CD4-positive, alpha-beta memory T cell (primary cell): ENCODE data around the gene SAT2. TPM values are rescaled to one million over a fixed set of nuclear protein-coding genes. Genes with fewer than 3 reads are reported as not detected.

ENCODE experiments used
- CTCF ChIA-PET: fragments of 350-600 bp; sonication (Branson Sonifier 250); formaldehyde crosslinking; loops from one replicate; lab custom pipeline; 2021; ENCODE audit warnings: inconsistent platforms; ENCODE audit not compliant: partially characterized antibody; lab: Charles Lee
- POLR2A ChIA-PET: fragments of 350-600 bp; sonication (Branson Sonifier 250); formaldehyde crosslinking; loops from one replicate; lab custom pipeline; 2021; ENCODE audit not compliant: partially characterized antibody; lab: Charles Lee
- DNase-seq, 5 donors: peaks; one replicate each; pipeline versions ENCODE4 v3.0.0 to v3.0.0-alpha.2; 2020 to 2022; ENCODE audit warnings: mixed read lengths in 1 of 5
- H3K27ac ChIP-seq: one replicate; pipeline ENCODE4 v1.7.0; 2013; ENCODE audit warnings: low read depth, low read length
- H3K27me3 ChIP-seq: 2 replicates; pipeline ENCODE4 v1.7.0; 2013; ENCODE audit warnings: mild to moderate bottlenecking, low read length, moderate library complexity; ENCODE audit not compliant: insufficient read depth
- H3K36me3 ChIP-seq: 2 replicates; pipeline ENCODE4 v1.7.0; 2013; ENCODE audit warnings: mild to moderate bottlenecking, low read length, moderate library complexity; ENCODE audit not compliant: insufficient read depth
- H3K4me1 ChIP-seq: 2 replicates; pipeline ENCODE4 v1.7.0; 2013; ENCODE audit warnings: mild to moderate bottlenecking, low read length, moderate library complexity; ENCODE audit not compliant: insufficient read depth
- H3K4me3 ChIP-seq, 2 donors: one replicate each; pipeline ENCODE4 v1.7.0; 2013; ENCODE audit warnings: low read length in 2 of 2, mild to moderate bottlenecking in 1 of 2
- H3K9me3 ChIP-seq, 2 donors: one replicate each; pipeline ENCODE4 v1.7.0; 2013; ENCODE audit warnings: low read length in 2 of 2, control low read depth in 1 of 2; ENCODE audit not compliant: control insufficient read depth in 1 of 2
- H3K27ac Mint-ChIP-seq, 7 donors: one replicate each; pipeline ENCODE4 v1.8.0; 2020 to 2021; ENCODE audit warnings: mixed read lengths in 7 of 7, mild to moderate bottlenecking in 6 of 7, inconsistent platforms in 3 of 7, moderate library complexity in 3 of 7
- H3K27me3 Mint-ChIP-seq, 2 donors: one replicate each; pipeline ENCODE4 v1.8.0; 2020 to 2021; ENCODE audit warnings: mixed read lengths in 2 of 2
- H3K36me3 Mint-ChIP-seq, 2 donors: one replicate each; pipeline ENCODE4 v1.8.0; 2020 to 2021; ENCODE audit warnings: mixed read lengths in 2 of 2, inconsistent platforms in 1 of 2, mild to moderate bottlenecking in 1 of 2
- H3K4me1 Mint-ChIP-seq, 4 donors: one replicate each; pipeline ENCODE4 v1.8.0; 2020 to 2021; ENCODE audit warnings: mixed read lengths in 4 of 4, mild to moderate bottlenecking in 1 of 4
- H3K4me3 Mint-ChIP-seq, 8 donors: one replicate each; pipeline ENCODE4 v1.8.0; 2020 to 2021; ENCODE audit warnings: mixed read lengths in 8 of 8, mild to moderate bottlenecking in 7 of 8, moderate library complexity in 6 of 8, inconsistent platforms in 3 of 8
- H3K9me3 Mint-ChIP-seq, 8 donors: one replicate each; pipeline ENCODE4 v1.8.0; 2020 to 2021; ENCODE audit warnings: mixed read lengths in 8 of 8, mild to moderate bottlenecking in 5 of 8, inconsistent platforms in 3 of 8, moderate library complexity in 1 of 8
- intact Hi-C: fragments of 100-400 bp; cut with micrococcal nuclease; formaldehyde crosslinking; loops from one replicate; pipeline ENCODE4 v1.15.1; 2023
- polyA plus RNA-seq, 2 donors: library from polyadenylated mRNA; unstranded; fragments of 300-500 nt; fragmentation: Illumina TruSeq; gene quantifications; one replicate each; pipeline ENCODE4 v1.2.3, GENCODE V29; 2021
- total RNA-seq, 2 experiments: library from RNA; stranded (reverse); gene quantifications; one replicate each; pipeline ENCODE4 v1.2.3, GENCODE V29; 2021

Gene SAT2
- total and polyA plus RNA-seq, 4 experiments from 2014 or later = 27.0 to 76.9 (median 58.3) TPM

- Mint-ChIP-seq H3K4me3 (peak within 1 kb of the TSS; percentile 87 to 95 (median 93)), H3K4me1 (peaks cover 22 to 49% (median 35%) of the 10 kb centered on the region in 4 donors), H3K36me3 (peaks cover 10 to 11% of the 10 kb centered on the region in 2 donors), H3K27ac (peak within 1 kb of the TSS; percentile 83 to 98 (median 97)), H3K9me3 (no peaks in the 10 kb centered on the region), H3K27me3 (no peaks in the 10 kb centered on the region)
- intact Hi-C loops = loop anchor here (1.0 kb wide), 7 partner anchors 13 to 307 kb away; partner anchors contain the start of genes EIF5A, SAT2, SENP3 and TMEM256
- H3K4me1 ChIP-seq = peaks cover 42% of the 10 kb centered on the region
- no peaks in the 10 kb centered on the region for H3K27me3 ChIP-seq
- H3K4me3 ChIP-seq = peak within 1 kb of the TSS; percentile 74 to 78
- H3K9me3 ChIP-seq = no peaks in the 10 kb centered on the region
- H3K36me3 ChIP-seq = peaks cover 8% of the 10 kb centered on the region
- H3K27ac ChIP-seq = peak within 1 kb of the TSS; percentile 66
- POLR2A ChIA-PET = interaction anchor here (0.6 to 5.0 kb wide), 24 partner anchors 9 to 613 kb away, joined by 3 to 105 read pairs (median 4); partner anchors contain the start of genes ATP1B2, MPDU1, NEURL4 and POLR2A
- CTCF ChIA-PET = interaction anchor here (0.7 to 2.8 kb wide), 12 partner anchors 11 to 124 kb away, joined by 3 to 22 read pairs (median 6); partner anchors contain the start of genes ATP1B2, SAT2, SOX15 and TP53
- DNase-seq = peak; percentile 98 to 100 (median 99)
Observed at GRCh38 chr17:7614425-7615264, 13.0 kb downstream of the SAT2 start, which contains the start of gene FXR2. Gene FXR2 (minus strand): TSS chr17:7614897. CDS start chr17:7614532, 365 bp downstream.

DNA sequence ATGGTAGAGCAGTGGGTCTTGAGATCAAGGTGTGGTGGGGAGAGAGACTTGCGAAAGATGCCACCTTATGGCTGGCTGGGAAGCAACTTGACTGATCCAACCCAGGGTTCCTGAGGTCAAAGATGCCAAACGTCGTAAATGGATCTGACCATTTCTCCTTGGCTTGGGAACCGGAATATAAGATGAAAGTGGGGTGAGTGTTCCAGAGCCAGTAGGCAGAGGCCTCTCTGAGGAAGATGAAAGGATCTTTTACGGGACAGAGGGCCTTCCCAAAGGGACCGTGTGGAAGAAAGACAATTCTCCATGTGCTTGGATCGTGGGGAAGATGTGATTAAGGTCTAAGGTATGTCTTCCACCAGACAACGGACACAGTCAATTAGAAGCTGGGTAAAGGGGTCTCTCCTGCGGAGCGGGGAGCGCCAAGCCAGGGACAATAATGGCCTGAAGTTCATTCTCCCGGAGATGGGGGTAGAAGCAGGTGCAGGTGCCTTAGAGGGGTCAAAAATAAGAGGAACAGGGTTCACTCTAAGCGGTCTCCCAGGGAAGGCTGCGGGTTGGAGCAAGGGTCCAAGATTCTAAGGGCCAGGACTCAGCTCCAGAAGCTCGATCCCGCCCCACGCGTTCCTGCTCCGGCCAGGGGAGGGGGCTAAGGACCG is 13.7 kb downstream of the SAT2 start:
- Histone ChIP-seq H3K4me3 (peak overlapping the region; percentile 60 to 74), H3K4me1 (peaks cover 42% of the 10 kb centered on the region), H3K36me3 (peaks cover 8% of the 10 kb centered on the region), H3K27me3 (no peaks in the 10 kb centered on the region), H3K27ac (peak overlapping the region; percentile 66), H3K9me3 (no peaks in the 10 kb centered on the region)
- no peaks in the 10 kb centered on the region for H3K27me3 Mint-ChIP-seq
- DNase-seq = no peak
- peaks cover 11 to 12% of the 10 kb centered on the region in 2 donors for H3K36me3 Mint-ChIP-seq
- peak overlapping the region; percentile 82 to 95 (median 87) for H3K4me3 Mint-ChIP-seq
- intact Hi-C loops = loop anchor here (1.0 kb wide), 2 partner anchors 30 to 307 kb away; partner anchors contain the start of gene EIF5A
- H3K9me3 Mint-ChIP-seq = no peaks in the 10 kb centered on the region
- H3K4me1 Mint-ChIP-seq = peaks cover 25 to 53% (median 41%) of the 10 kb centered on the region in 4 donors
- CTCF ChIA-PET = interaction anchor here (1.4 to 2.8 kb wide), 9 partner anchors 12 to 74 kb away, joined by 3 to 22 read pairs (median 6); partner anchors contain the start of genes ATP1B2, SAT2, SOX15 and TP53
- H3K27ac Mint-ChIP-seq = peak overlapping the region; percentile 78 to 95 (median 87)
- POLR2A ChIA-PET = interaction anchor here (0.6 to 5.0 kb wide), 12 partner anchors 13 to 284 kb away, joined by 3 to 105 read pairs (median 5); partner anchors contain the start of genes MPDU1, NEURL4, POLR2A and SAT2

DNA sequence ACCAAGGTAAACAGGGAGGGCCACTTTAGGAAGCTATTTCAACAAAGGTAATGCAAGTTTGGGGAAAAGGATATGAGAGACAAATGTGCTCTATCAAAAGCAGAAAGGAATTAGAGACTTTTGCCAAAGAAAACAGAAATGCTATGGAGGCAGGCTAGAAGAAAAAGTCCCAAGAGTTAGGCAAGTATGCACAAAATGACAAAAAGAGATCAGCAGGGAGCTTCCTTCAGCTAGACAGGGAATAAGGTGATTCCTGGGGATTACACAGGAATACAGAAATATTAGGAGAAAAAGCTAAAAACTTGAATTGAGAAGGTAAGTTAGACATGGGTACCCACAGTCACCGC is 15.4 kb downstream of the SAT2 start:
- Histone ChIP-seq H3K4me1 (peaks cover 42% of the 10 kb centered on the region), H3K9me3 (no peaks in the 10 kb centered on the region), H3K4me3 (no peak overlapping the region), H3K27ac (peak overlapping the region; percentile 1), H3K27me3 (no peaks in the 10 kb centered on the region), H3K36me3 (peaks cover 8% of the 10 kb centered on the region)
- DNase-seq = no peak
- no peaks in the 10 kb centered on the region for H3K27me3 Mint-ChIP-seq
- peak overlapping the region in 6 of 7 donors; percentile 17 to 60 (median 30) for H3K27ac Mint-ChIP-seq
- POLR2A ChIA-PET = interaction anchor here (0.7 to 5.0 kb wide), 5 partner anchors 15 to 175 kb away, joined by 3 to 105 read pairs (median 4); partner anchors contain the start of genes MPDU1, SAT2, TP53 and WRAP53
- peak overlapping the region in 7 of 8 donors; percentile 43 to 95 (median 85) for H3K4me3 Mint-ChIP-seq
- no peaks in the 10 kb centered on the region for H3K9me3 Mint-ChIP-seq
- peaks cover 25 to 53% (median 41%) of the 10 kb centered on the region in 4 donors for H3K4me1 Mint-ChIP-seq
- intact Hi-C loops = no loop called here
- peaks cover 11 to 12% of the 10 kb centered on the region in 2 donors for H3K36me3 Mint-ChIP-seq
- CTCF ChIA-PET = interaction anchor here (2.0 kb wide), 1 partner anchor 15 kb away, joined by 7 read pairs; the partner anchor contains the start of gene SAT2

- Mint-ChIP-seq H3K36me3 (peaks cover 11 to 12% of the 10 kb centered on the region in 2 donors), H3K4me3 (peak overlapping the region in 5 of 8 donors; percentile 70 to 95 (median 87)), H3K27me3 (no peaks in the 10 kb centered on the region), H3K9me3 (no peaks in the 10 kb centered on the region), H3K27ac (peak overlapping the region in 5 of 7 donors; percentile 23 to 63 (median 51)), H3K4me1 (peaks cover 25 to 53% (median 41%) of the 10 kb centered on the region in 4 donors)
- no peak for DNase-seq
- H3K4me3 ChIP-seq = no peak overlapping the region
- peak overlapping the region; percentile 1 for H3K27ac ChIP-seq
- peaks cover 42% of the 10 kb centered on the region for H3K4me1 ChIP-seq
- H3K36me3 ChIP-seq = peaks cover 8% of the 10 kb centered on the region
- intact Hi-C loops = no loop called here
- CTCF ChIA-PET = interaction anchor here (2.0 to 2.3 kb wide), 2 partner anchors 16 to 22 kb away, joined by 7 to 10 read pairs; partner anchors contain the start of genes SAT2 and SOX15
- POLR2A ChIA-PET = interaction anchor here (0.7 to 5.0 kb wide), 6 partner anchors 15 to 175 kb away, joined by 3 to 105 read pairs (median 4); partner anchors contain the start of genes MPDU1, SAT2, TP53 and WRAP53
- H3K9me3 ChIP-seq = no peaks in the 10 kb centered on the region
- H3K27me3 ChIP-seq = no peaks in the 10 kb centered on the region
Observed at GRCh38 chr17:7611635-7612293, 15.9 kb downstream of the SAT2 start.

DNA sequence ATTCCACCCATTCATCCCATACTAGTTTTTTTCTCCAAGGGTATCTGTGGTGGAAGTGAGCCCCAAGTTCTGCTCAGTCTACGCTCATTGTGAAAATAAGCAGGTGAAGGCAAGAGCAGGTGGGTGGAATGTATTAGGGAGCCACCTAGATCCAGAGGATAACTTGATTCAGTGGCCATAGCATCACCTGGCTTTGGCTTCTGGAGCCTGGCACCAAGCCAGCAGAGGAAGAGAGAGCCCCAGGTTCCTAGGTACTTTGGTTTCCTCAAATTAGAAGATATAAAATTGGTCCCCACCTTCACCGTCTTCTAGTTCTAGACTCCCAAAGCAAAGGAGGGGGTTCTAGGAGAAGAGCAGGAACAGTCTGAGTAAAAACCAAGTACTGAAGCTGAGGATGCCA is 17.0 kb downstream of the SAT2 start:
- Histone ChIP-seq H3K27ac (no peak overlapping the region), H3K4me1 (peaks cover 42% of the 10 kb centered on the region), H3K27me3 (no peaks in the 10 kb centered on the region), H3K4me3 (no peak overlapping the region), H3K9me3 (no peaks in the 10 kb centered on the region), H3K36me3 (peaks cover 11% of the 10 kb centered on the region)
- H3K36me3 Mint-ChIP-seq = peaks cover 13 to 19% of the 10 kb centered on the region in 2 donors
- H3K27me3 Mint-ChIP-seq = no peaks in the 10 kb centered on the region
- ChIA-PET POLR2A (interaction anchor here (2.1 kb wide), 1 partner anchor 26 kb away, joined by 7 read pairs; the partner anchor contains the start of gene MPDU1), CTCF (interaction anchor here (0.7 to 2.3 kb wide), 5 partner anchors 17 to 76 kb away, joined by 3 to 10 read pairs (median 4); partner anchors contain the start of genes SAT2 and SOX15)
- H3K4me1 Mint-ChIP-seq = peaks cover 28 to 56% (median 45%) of the 10 kb centered on the region in 4 donors
- H3K9me3 Mint-ChIP-seq = no peaks in the 10 kb centered on the region
- no peak overlapping the region for H3K4me3 Mint-ChIP-seq
- DNase-seq = no peak
- intact Hi-C loops = no loop called here
- peak overlapping the region in 2 of 7 donors; percentile 20 to 60 for H3K27ac Mint-ChIP-seq

GRCh38 chr17:7606280-7606679 is 21.3 kb downstream of the SAT2 start:
- H3K36me3 ChIP-seq = peaks cover 38% of the 10 kb centered on the region
- no peak overlapping the region for H3K4me3 ChIP-seq
- Mint-ChIP-seq H3K4me3 (peak overlapping the region in 1 of 8 donors; percentile 17), H3K9me3 (peaks cover 0 to 3% (median 0%) of the 10 kb centered on the region in 8 donors), H3K27me3 (no peaks in the 10 kb centered on the region), H3K36me3 (peaks cover 36 to 44% of the 10 kb centered on the region in 2 donors), H3K27ac (peak overlapping the region in 1 of 7 donors; percentile 38), H3K4me1 (peaks cover 9 to 28% (median 17%) of the 10 kb centered on the region in 4 donors)
- intact Hi-C loops = no loop called here
- H3K27ac ChIP-seq = no peak overlapping the region
- H3K4me1 ChIP-seq = peaks cover 13% of the 10 kb centered on the region
- no peaks in the 10 kb centered on the region for H3K9me3 ChIP-seq
- ChIA-PET POLR2A (no interaction called here), CTCF (interaction anchor here (1.3 kb wide), 1 partner anchor 17 kb away, joined by 4 read pairs; no protein-coding TSS in a partner anchor)
- DNase-seq = no peak
- no peaks in the 10 kb centered on the region for H3K27me3 ChIP-seq
